ENCODE data around the gene ARHGEF12.

Gene ARHGEF12

GRCh38 chr11:120316880-120317688, 19.1 kb upstream of the ARHGEF12 start:
- DNase-seq: no peak

GRCh38 chr11:120317689-120318480, 18.3 kb upstream of the ARHGEF12 start:
- DNase-seq: no peak

- no peak for DNase-seq
These were observed 17.3 kb upstream of the ARHGEF12 start for GRCh38 chr11:120318906-120319305.

- peak in 50 of 56 donors; percentile 17 to 82 (median 58) for DNase-seq
These were observed 11.0 kb upstream of the ARHGEF12 start, which contains the start of gene TLCD5 for GRCh38 chr11:120324932-120325810. TLCD5 (plus strand) TSS chr11:120325299; CDS start chr11:120327442, 2,143 bp downstream.

GRCh38 chr11:120326228-120326627, 10.0 kb upstream of the ARHGEF12 start:
- no peak for DNase-seq

GRCh38 chr11:120326845-120327281, 9.3 kb upstream of the ARHGEF12 start:
- DNase-seq: no peak

GRCh38 chr11:120327311-120327710, 8.9 kb upstream of the ARHGEF12 start:
- DNase-seq: no peak

- DNase-seq: no peak
These were observed 6.7 kb upstream of the ARHGEF12 start for GRCh38 chr11:120329556-120329955.

GRCh38 chr11:120330045-120330444, 6.2 kb upstream of the ARHGEF12 start:
- no peak for DNase-seq

- DNase-seq: no peak
These were observed 4.8 kb upstream of the ARHGEF12 start for GRCh38 chr11:120331301-120331996.

GRCh38 chr11:120332822-120333716, 3.1 kb upstream of the ARHGEF12 start:
- DNase-seq: peak in 1 of 56 donors; percentile 3

GRCh38 chr11:120333801-120334200, 2.4 kb upstream of the ARHGEF12 start:
- DNase-seq: no peak

GRCh38 chr11:120334332-120334731, 1.9 kb upstream of the ARHGEF12 start:
- DNase-seq: peak in 1 of 56 donors; percentile 14

- DNase-seq: peak in 37 of 56 donors; percentile 5 to 76 (median 36)
These were observed 1.2 kb upstream of the ARHGEF12 start for GRCh38 chr11:120334894-120335462.

- DNase-seq: peak in 1 of 56 donors; percentile 57
These were observed 681 bp upstream of the ARHGEF12 start for GRCh38 chr11:120335556-120335907.

- DNase-seq: peak in 32 of 56 donors; percentile 31 to 69 (median 56)
These were observed 585 bp downstream of the ARHGEF12 start for GRCh38 chr11:120336641-120337354.

GRCh38 chr11:120337355-120338106, 1.3 kb downstream of the ARHGEF12 start:
- peak in 3 of 56 donors; percentile 12 to 31 (median 15) for DNase-seq

Measured in nucleus accumbens (tissue), 56 donors.